Lower leg skin (tissue), 4 donors: ENCODE data around the gene PSAT1. TPM values are rescaled to one million over a fixed set of nuclear protein-coding genes. Genes with fewer than 3 reads are reported as not detected.

ENCODE experiments used
- DNase-seq, 2 donors: peaks; one replicate each; pipeline ENCODE4 v3.0.0-alpha.2; 2019; ENCODE audit warnings: low spot score in 2 of 2
- H3K4me3 ChIP-seq: fragments of 200-600 bp; sonication (generic); 2 replicates; pipeline ENCODE4 v1.5.1; 2017; ENCODE audit warnings: mild to moderate bottlenecking, low read depth; ENCODE audit not compliant: poor library complexity, severe bottlenecking
- CTCF ChIP-seq, 3 donors: fragments of 450-650 bp; IDR thresholded peaks; one replicate each; pipeline ENCODE4 v1.5.1; 2016; ENCODE audit warnings: antibody characterized with exemption in 3 of 3, mild to moderate bottlenecking in 3 of 3, moderate library complexity in 2 of 3
- POLR2A ChIP-seq, 2 donors: fragments of 450-650 bp; IDR thresholded peaks; one replicate each; pipeline ENCODE4 v1.6.1; 2016 to 2017; ENCODE audit warnings: antibody characterized with exemption in 2 of 2, mild to moderate bottlenecking in 1 of 2, moderate library complexity in 1 of 2
- WGBS, 2 donors: methylation state at CpG; one replicate each; pipeline ENCODE4 v1.1.5; 2018; 5-methylcytosine and 5-hydroxymethylcytosine counted together
- intact Hi-C: fragments of 100-400 bp; cut with DNase I; formaldehyde crosslinking; loops from one replicate; pipeline ENCODE4 v1.15.0; 2023; ENCODE audit warnings: low total_unique reads
- total RNA-seq, 4 donors: library from RNA; depleted of rRNA; stranded (reverse); fragments of >200 nt; gene quantifications; one replicate each; pipeline ENCODE4 v1.1.0, GENCODE V29; 2016

The PSAT1 gene
- total RNA-seq, 4 donors from 2014 or later, result 50.2 to 106 (median 75.3) TPM

- no peak overlapping the region for H3K4me3 ChIP-seq
- TF ChIP-seq POLR2A (IDR thresholded peaks at IDR 0.05) (no peak), CTCF (IDR thresholded peaks at IDR 0.05) (no peak)
- peak in 1 of 2 donors; percentile 53 for DNase-seq
- intact Hi-C loops, result no loop called here
- 53 to 62% methylated on average over 8 of the region's 8 CpGs for WGBS, 2 donors
Observed at GRCh38 chr9:78314953-78315870, 18.3 kb downstream of the PSAT1 start.

- TF ChIP-seq CTCF (IDR thresholded peaks at IDR 0.05) (no peak), POLR2A (IDR thresholded peaks at IDR 0.05) (no peak)
- WGBS, 2 donors, result 89 to 92% methylated on average over 11 of the region's 11 CpGs
- peak in 1 of 2 donors; percentile 60 for DNase-seq
- no peak overlapping the region for H3K4me3 ChIP-seq
- intact Hi-C loops, result no loop called here
Observed at GRCh38 chr9:78316166-78316892, 19.4 kb downstream of the PSAT1 start.

- WGBS, 2 donors, result 70 to 93% methylated on average over 6 of the region's 6 CpGs
- peak in 1 of 2 donors; percentile 62 for DNase-seq
- intact Hi-C loops, result no loop called here
- no peak overlapping the region for H3K4me3 ChIP-seq
- TF ChIP-seq CTCF (IDR thresholded peaks at IDR 0.05) (no peak), POLR2A (IDR thresholded peaks at IDR 0.05) (no peak)
Observed at GRCh38 chr9:78319197-78320029, 22.5 kb downstream of the PSAT1 start.

GRCh38 chr9:78320030-78320693, 23.2 kb downstream of the PSAT1 start:
- TF ChIP-seq CTCF (IDR thresholded peaks at IDR 0.05) (no peak), POLR2A (IDR thresholded peaks at IDR 0.05) (no peak)
- peak in 1 of 2 donors; percentile 23 for DNase-seq
- 89 to 95% methylated on average over 4 of the region's 4 CpGs for WGBS, 2 donors
- H3K4me3 ChIP-seq, result no peak overlapping the region
- intact Hi-C loops, result no loop called here

- 89 to 92% methylated on average over 4 of the region's 4 CpGs for WGBS, 2 donors
- intact Hi-C loops, result no loop called here
- TF ChIP-seq POLR2A (IDR thresholded peaks at IDR 0.05), result no peak
- no peak for TF ChIP-seq CTCF (IDR thresholded peaks at IDR 0.05)
- H3K4me3 ChIP-seq, result no peak overlapping the region
- peak in 1 of 2 donors; percentile 40 for DNase-seq
Observed at GRCh38 chr9:78320875-78321496, 24.1 kb downstream of the PSAT1 start.
